Loucy (cell line): ENCODE results near the gene TMEM200A.

ENCODE experiments used
- H2AFZ ChIP-seq: fragments of 200-600 bp; sonication (generic); 2 replicates; pipeline ENCODE4 v1.6.0; 2016; ENCODE audit warnings: antibody characterized with exemption, mild to moderate bottlenecking, low read length, moderate library complexity
- H3F3A ChIP-seq: fragments of 200-600 bp; 2 replicates; pipeline ENCODE4 v1.6.0; 2016; ENCODE audit warnings: antibody characterized with exemption, low read depth, mild to moderate bottlenecking
- H3K27me3 ChIP-seq: fragments of 200-600 bp; sonication (generic); 2 replicates; pipeline ENCODE4 v1.6.1; 2014; ENCODE audit warnings: low read length, mild to moderate bottlenecking; ENCODE audit not compliant: insufficient read depth, poor library complexity, severe bottlenecking
- H3K36me3 ChIP-seq: fragments of 200-600 bp; sonication (generic); 2 replicates; pipeline ENCODE4 v1.6.1; 2016; ENCODE audit warnings: low read length; ENCODE audit not compliant: insufficient read depth
- H3K4me1 ChIP-seq: fragments of 200-600 bp; sonication (generic); 2 replicates; pipeline ENCODE4 v1.5.1; 2014; ENCODE audit warnings: low read length, mild to moderate bottlenecking; ENCODE audit not compliant: insufficient read depth, poor library complexity, severe bottlenecking
- H3K4me2 ChIP-seq: fragments of 200-600 bp; sonication (generic); 2 replicates; pipeline ENCODE4 v1.6.0; 2014; ENCODE audit warnings: antibody characterized with exemption, low read length, low read depth, mild to moderate bottlenecking; ENCODE audit not compliant: poor library complexity, severe bottlenecking
- H3K4me3 ChIP-seq: fragments of 200-600 bp; sonication (generic); 2 replicates; pipeline ENCODE4 v1.5.1; 2014; ENCODE audit warnings: low read length, mild to moderate bottlenecking, mixed read lengths; ENCODE audit not compliant: poor library complexity, severe bottlenecking
- H3K79me2 ChIP-seq: fragments of 200-600 bp; sonication (generic); 2 replicates; pipeline ENCODE4 v1.6.1; 2014; ENCODE audit warnings: low read length; ENCODE audit not compliant: insufficient read depth
- H3K9ac ChIP-seq: fragments of 200-600 bp; sonication (generic); 2 replicates; pipeline ENCODE4 v1.6.0; 2014; ENCODE audit warnings: mild to moderate bottlenecking, low read depth, low read length, moderate library complexity; ENCODE audit not compliant: poor library complexity, severe bottlenecking
- H3K9me2 ChIP-seq: fragments of 200-600 bp; sonication (generic); replicated peaks from 2 replicates; pipeline ENCODE4 v1.6.1; 2016; ENCODE audit warnings: low read depth, low read length, mixed read lengths
- H3K9me3 ChIP-seq: fragments of 200-600 bp; sonication (generic); 2 replicates; pipeline ENCODE4 v1.6.1; 2014; ENCODE audit warnings: mild to moderate bottlenecking, antibody characterized with exemption, low read length, low read depth; ENCODE audit not compliant: insufficient read depth
- H4K20me1 ChIP-seq: fragments of 200-600 bp; sonication (generic); 2 replicates; pipeline ENCODE4 v1.6.0; 2014; ENCODE audit warnings: antibody characterized with exemption, low read length, mild to moderate bottlenecking; ENCODE audit not compliant: insufficient read depth, poor library complexity, severe bottlenecking
- EZH2phosphoT487 ChIP-seq: fragments of 200-600 bp; IDR thresholded peaks from 2 replicates; pipeline ENCODE4 v1.6.1; 2018; ENCODE audit warnings: antibody characterized with exemption, mild to moderate bottlenecking, moderate library complexity, borderline replicate concordance
- TF ChIP-seq, protein P1 (sequence below): fragments of 200-600 bp; sonication (generic); conservative IDR thresholded peaks from 2 replicates; pipeline ENCODE4 v1.5.1; 2014; ENCODE audit warnings: mild to moderate bottlenecking, antibody characterized with exemption, low read length

Gene TMEM200A

DNA sequence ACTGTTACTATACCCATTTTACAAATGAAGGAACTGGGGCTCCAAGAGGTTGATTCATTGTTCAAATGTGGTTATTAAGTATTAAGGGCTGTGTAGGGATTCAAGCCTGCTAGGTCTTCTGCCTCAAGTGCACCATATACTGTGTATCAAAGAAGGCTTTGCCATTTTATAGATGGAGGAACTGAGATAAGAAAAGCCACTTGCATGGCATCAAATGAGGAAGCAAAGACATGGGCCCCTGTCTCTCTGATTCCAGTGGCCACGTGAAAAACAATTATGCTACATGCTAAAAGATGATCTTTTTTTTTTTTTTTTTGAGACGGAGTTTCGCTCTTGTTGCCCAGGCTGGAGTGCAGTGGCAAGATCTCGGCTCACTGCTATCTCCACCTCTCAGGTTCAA is 67.0 kb downstream of the TMEM200A start:
- H3K27me3 ChIP-seq, result no peaks in the 10 kb centered on the region
- H3K9ac ChIP-seq, result no peak overlapping the region
- TF ChIP-seq, protein P1, sequence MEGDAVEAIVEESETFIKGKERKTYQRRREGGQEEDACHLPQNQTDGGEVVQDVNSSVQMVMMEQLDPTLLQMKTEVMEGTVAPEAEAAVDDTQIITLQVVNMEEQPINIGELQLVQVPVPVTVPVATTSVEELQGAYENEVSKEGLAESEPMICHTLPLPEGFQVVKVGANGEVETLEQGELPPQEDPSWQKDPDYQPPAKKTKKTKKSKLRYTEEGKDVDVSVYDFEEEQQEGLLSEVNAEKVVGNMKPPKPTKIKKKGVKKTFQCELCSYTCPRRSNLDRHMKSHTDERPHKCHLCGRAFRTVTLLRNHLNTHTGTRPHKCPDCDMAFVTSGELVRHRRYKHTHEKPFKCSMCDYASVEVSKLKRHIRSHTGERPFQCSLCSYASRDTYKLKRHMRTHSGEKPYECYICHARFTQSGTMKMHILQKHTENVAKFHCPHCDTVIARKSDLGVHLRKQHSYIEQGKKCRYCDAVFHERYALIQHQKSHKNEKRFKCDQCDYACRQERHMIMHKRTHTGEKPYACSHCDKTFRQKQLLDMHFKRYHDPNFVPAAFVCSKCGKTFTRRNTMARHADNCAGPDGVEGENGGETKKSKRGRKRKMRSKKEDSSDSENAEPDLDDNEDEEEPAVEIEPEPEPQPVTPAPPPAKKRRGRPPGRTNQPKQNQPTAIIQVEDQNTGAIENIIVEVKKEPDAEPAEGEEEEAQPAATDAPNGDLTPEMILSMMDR, result no peak
- no peaks in the 10 kb centered on the region for H3K9me3 ChIP-seq
- H4K20me1 ChIP-seq, result no peaks in the 10 kb centered on the region
- no peaks in the 10 kb centered on the region for H3K4me1 ChIP-seq
- H3K36me3 ChIP-seq, result no peaks in the 10 kb centered on the region
- H2AFZ ChIP-seq, result no peak overlapping the region
- no peak overlapping the region for H3K4me3 ChIP-seq
- no peaks in the 10 kb centered on the region for H3K79me2 ChIP-seq
- H3F3A ChIP-seq, result no peaks in the 10 kb centered on the region
- no peaks in the 10 kb centered on the region for H3K9me2 ChIP-seq
- H3K4me2 ChIP-seq, result no peak overlapping the region

DNA sequence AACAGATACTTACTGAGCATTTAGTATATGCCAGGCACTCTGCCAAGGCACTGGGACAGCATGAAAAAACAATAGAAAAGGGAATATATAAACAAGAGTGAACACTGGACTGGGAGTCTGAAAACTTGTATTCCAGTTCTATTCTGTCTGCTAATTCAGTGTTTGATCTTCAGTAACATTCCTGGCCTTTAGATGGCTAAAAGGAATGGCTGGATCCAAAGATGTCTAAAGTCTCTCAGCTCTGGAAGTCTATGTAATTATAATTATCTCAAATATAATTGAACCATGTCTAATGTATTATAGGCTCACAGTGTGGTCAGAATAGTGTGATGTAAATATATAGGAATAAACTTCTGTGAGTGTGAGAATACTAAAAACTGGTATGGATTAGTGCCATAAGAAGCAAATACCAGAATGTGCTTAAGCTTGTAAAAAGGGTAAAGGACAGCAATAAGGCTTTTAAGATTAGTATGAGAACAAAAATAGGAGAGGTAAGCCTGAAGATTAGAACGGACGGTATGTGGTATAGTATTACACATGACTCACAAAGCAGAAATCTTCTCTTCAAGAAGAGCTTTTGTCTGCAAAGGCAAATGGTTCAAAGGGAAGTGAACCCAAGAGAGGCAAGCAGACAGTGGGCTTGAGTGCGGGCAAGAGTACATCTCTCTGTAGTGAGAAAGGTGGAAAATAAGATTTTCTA is 68.5 kb downstream of the TMEM200A start:
- no peaks in the 10 kb centered on the region for H3K4me1 ChIP-seq
- no peak overlapping the region for H3K4me2 ChIP-seq
- no peaks in the 10 kb centered on the region for H3K27me3 ChIP-seq
- H4K20me1 ChIP-seq, result no peaks in the 10 kb centered on the region
- no peaks in the 10 kb centered on the region for H3K9me3 ChIP-seq
- no peak overlapping the region for H3K9ac ChIP-seq
- H3F3A ChIP-seq, result no peaks in the 10 kb centered on the region
- no peak overlapping the region for H3K4me3 ChIP-seq
- H3K9me2 ChIP-seq, result no peaks in the 10 kb centered on the region
- TF ChIP-seq, protein P1, result no peak
- no peak for TF ChIP-seq EZH2phosphoT487
- no peak overlapping the region for H2AFZ ChIP-seq
- no peaks in the 10 kb centered on the region for H3K36me3 ChIP-seq
- no peaks in the 10 kb centered on the region for H3K79me2 ChIP-seq

GRCh38 chr6:130435181-130435580 is 69.4 kb downstream of the TMEM200A start:
- Histone ChIP-seq H3K9me3 (no peaks in the 10 kb centered on the region), H2AFZ (no peak overlapping the region), H3K9me2 (no peaks in the 10 kb centered on the region), H3K4me3 (no peak overlapping the region), H3K79me2 (no peaks in the 10 kb centered on the region), H3F3A (no peaks in the 10 kb centered on the region), H3K4me2 (no peak overlapping the region), H4K20me1 (no peaks in the 10 kb centered on the region), H3K9ac (no peak overlapping the region), H3K4me1 (no peaks in the 10 kb centered on the region), H3K36me3 (no peaks in the 10 kb centered on the region), H3K27me3 (no peaks in the 10 kb centered on the region)
- TF ChIP-seq EZH2phosphoT487, result no peak
- TF ChIP-seq, protein P1, result no peak
